Motor neuron (in vitro differentiated cells): ENCODE data around the gene CARMIL1. TPM values are rescaled to one million over a fixed set of nuclear protein-coding genes. Genes with fewer than 3 reads are reported as not detected.

Experiments used
- ATAC-seq, 8 experiments: fragments of 200-7000 bp; cut with Tn5 transposase; replicated peaks in 6 of 8; 2 replicates each; pipeline ENCODE4 v1.8.0; 2021; ENCODE audit warnings: mild to moderate bottlenecking in 8 of 8, moderate library complexity in 8 of 8
- H3K27ac ChIP-seq, 2 donors: fragments of 250-450 bp; sonication (Bioruptor Pico); 2 replicates each; pipeline ENCODE4 v1.9.0; 2021; ENCODE audit warnings: antibody characterized with exemption in 2 of 2, mild to moderate bottlenecking in 2 of 2, moderate library complexity in 1 of 2
- H3K4me1 ChIP-seq, 2 donors: fragments of 250-450 bp; sonication (Bioruptor Pico); replicated peaks in 1 of 2; 2 replicates each; pipeline ENCODE4 v1.6.1; 2021; ENCODE audit warnings: antibody characterized with exemption in 2 of 2, mild to moderate bottlenecking in 2 of 2, moderate library complexity in 1 of 2
- H3K4me3 ChIP-seq, 5 donors: fragments of 250-450 bp; sonication (Bioruptor Pico); 2 replicates each; pipeline ENCODE4 v1.9.0; 2021; ENCODE audit warnings: antibody characterized with exemption in 5 of 5, mild to moderate bottlenecking in 5 of 5, moderate library complexity in 4 of 5
- WGBS, 10 experiments: fragments of 450-650 bp; shearing (Covaris generic); methylation state at CpG; one replicate each; pipeline ENCODE4 v1.0.0; 2022; 5-methylcytosine and 5-hydroxymethylcytosine counted together
- in situ Hi-C, 9 experiments: fragments of 400-800 bp; cut with MboI; loops; one replicate each; pipeline ENCODE4 v1.15.0; 2021; ENCODE audit warnings: low sequenced_read_pairs in 9 of 9, low pct_unique_long_range_greater_than_20kb in 2 of 9; ENCODE audit not compliant: unreplicated experiment in 9 of 9
- total RNA-seq, 8 experiments: library from RNA; unstranded; fragments of 300-600 nt; gene quantifications; 2 replicates each; pipeline versions ENCODE4 v1.2.3 to v1.2.4, GENCODE V29; 2022

CARMIL1 gene
- total RNA-seq, 8 experiments from 2014 or later = 1.7 to 52.5 (median 6.4) TPM

GRCh38 chr6:25453288-25453687, 174.1 kb downstream of the CARMIL1 start:
- WGBS, 10 experiments = 63 to 100% (median 90%) methylated on average over 1 to 2 of the region's 2 CpGs; no CpG with 5 or more reads in 1 of the 10 experiments
- ATAC-seq = no peak

DNA sequence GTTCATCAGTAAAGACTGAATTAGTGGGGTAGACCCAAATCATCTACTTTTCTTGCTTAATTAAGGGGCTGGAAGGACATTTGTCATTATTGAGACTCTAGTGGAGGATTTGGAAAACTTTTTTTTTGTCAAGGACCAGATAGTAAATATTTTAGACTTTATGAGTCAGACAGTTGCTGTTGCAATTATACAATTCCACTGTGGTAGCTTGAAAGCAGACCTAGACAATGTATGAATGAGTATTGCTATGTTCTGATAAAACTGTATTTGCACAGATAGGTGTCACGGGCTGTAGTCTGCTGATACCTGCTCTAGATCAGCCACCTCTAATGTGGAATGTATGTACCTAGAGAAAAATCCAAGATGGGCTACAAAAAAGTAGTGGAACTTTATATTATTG, 175.0 kb downstream of the CARMIL1 start:
- in situ Hi-C loops = no loop called here
- Histone ChIP-seq H3K4me1 (peaks cover 3 to 18% of the 10 kb centered on the region in 2 donors), H3K4me3 (no peak overlapping the region), H3K27ac (no peak overlapping the region)
- no peak for ATAC-seq
- 100% methylated on average over 1 of the region's 1 CpG; no CpG with 5 or more reads in 6 of the 10 experiments for WGBS, 10 experiments

More at GRCh38 chr6:25453288-25453687, 174.1 kb downstream of the CARMIL1 start:
- H3K4me1 ChIP-seq = peaks cover 4 to 18% of the 10 kb centered on the region in 2 donors
- in situ Hi-C loops = no loop called here
- no peak overlapping the region for H3K4me3 ChIP-seq
- no peak overlapping the region for H3K27ac ChIP-seq

- H3K4me1 ChIP-seq = peaks cover 0 to 10% of the 10 kb centered on the region in 2 donors
- in situ Hi-C loops = no loop called here
- no peak overlapping the region for H3K4me3 ChIP-seq
- WGBS, 10 experiments = 36 to 100% (median 70%) methylated on average over 1 to 3 of the region's 3 CpGs
- no peak overlapping the region for H3K27ac ChIP-seq
- no peak for ATAC-seq
Observed at GRCh38 chr6:25456249-25457040, 177.3 kb downstream of the CARMIL1 start.

DNA sequence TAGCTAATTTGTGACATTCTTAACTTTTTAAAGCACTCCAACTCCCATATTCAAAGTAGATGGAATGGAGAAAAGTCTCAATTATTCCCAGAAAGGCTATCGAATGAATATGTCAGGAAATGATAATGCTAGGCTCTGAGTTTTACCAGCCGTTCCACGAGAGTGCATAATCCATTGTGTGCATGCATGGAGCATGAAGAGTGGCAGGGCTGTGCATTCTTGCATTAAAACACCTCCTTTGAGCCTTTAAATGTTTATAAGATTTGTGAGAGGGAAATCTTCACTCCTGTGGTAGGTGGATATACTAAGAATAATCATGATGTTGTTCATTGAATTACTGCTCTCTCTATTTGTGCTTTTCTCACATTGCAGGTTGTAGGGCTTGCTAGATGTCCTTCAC, 178.3 kb downstream of the CARMIL1 start:
- H3K27ac ChIP-seq = no peak overlapping the region
- H3K4me3 ChIP-seq = no peak overlapping the region
- peak in 3 of 8 experiments; percentile 56 to 82 (median 79) for ATAC-seq
- in situ Hi-C loops = no loop called here
- 0 to 67% (median 41%) methylated on average over 1 to 3 of the region's 3 CpGs; no CpG with 5 or more reads in 3 of the 10 experiments for WGBS, 10 experiments
- peaks cover 0 to 10% of the 10 kb centered on the region in 2 donors for H3K4me1 ChIP-seq

DNA sequence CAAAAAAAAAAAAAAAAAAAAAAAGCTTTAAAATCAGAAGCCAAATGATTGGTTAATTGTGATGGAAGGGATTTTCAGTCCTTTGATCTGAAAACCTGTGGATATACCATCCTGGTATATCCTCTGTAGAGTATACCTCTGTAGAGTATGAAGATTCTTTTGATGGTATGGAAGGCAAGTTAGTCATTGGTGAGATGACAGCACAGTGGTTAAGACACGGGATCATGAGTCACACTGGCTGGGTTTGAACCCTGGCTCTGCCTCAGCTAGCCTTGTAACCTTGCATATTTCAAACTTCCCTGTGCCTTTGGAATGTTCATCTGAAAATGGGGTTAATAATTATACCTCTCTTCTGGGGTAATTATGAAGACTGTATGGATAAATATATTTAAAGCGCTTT, 179.3 kb downstream of the CARMIL1 start:
- Histone ChIP-seq H3K27ac (no peak overlapping the region), H3K4me1 (peaks cover 0 to 10% of the 10 kb centered on the region in 2 donors), H3K4me3 (no peak overlapping the region)
- in situ Hi-C loops = no loop called here
- 20 to 100% (median 88%) methylated on average over 1 to 2 of the region's 2 CpGs; no CpG with 5 or more reads in 1 of the 10 experiments for WGBS, 10 experiments
- ATAC-seq = peak in 4 of 8 experiments; percentile 35 to 89 (median 58)

GRCh38 chr6:25462235-25462897, 183.2 kb downstream of the CARMIL1 start:
- no peak for ATAC-seq
- in situ Hi-C loops = no loop called here
- H3K4me1 ChIP-seq = peaks cover 0 to 3% of the 10 kb centered on the region in 2 donors
- 33 to 100% (median 61%) methylated on average over 5 to 7 of the region's 7 CpGs; no CpG with 5 or more reads in 1 of the 10 experiments for WGBS, 10 experiments
- no peak overlapping the region for H3K27ac ChIP-seq
- H3K4me3 ChIP-seq = no peak overlapping the region

DNA sequence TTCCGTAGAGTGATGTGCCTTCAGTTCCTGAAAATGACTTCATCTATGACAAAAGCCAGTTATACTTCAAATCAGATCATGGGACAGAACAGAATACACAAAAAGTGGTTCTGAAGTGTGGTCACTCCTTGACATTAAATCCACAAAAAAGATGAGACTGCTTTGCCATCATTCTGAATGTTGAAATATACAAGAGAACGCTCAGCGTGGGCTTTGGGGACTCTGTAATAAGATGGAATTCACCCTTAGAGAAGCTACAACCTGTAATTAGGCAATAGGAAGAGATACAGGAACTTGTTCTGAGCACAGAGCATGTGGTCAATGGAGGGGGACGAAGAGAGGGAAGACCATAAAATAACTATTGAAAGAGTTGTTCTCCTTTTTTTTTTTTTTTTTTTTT, 184.3 kb downstream of the CARMIL1 start:
- H3K4me3 ChIP-seq = no peak overlapping the region
- ATAC-seq = no peak
- no peaks in the 10 kb centered on the region for H3K4me1 ChIP-seq
- 82 to 100% (median 96%) methylated on average over 1 to 4 of the region's 4 CpGs for WGBS, 10 experiments
- in situ Hi-C loops = no loop called here
- no peak overlapping the region for H3K27ac ChIP-seq

DNA sequence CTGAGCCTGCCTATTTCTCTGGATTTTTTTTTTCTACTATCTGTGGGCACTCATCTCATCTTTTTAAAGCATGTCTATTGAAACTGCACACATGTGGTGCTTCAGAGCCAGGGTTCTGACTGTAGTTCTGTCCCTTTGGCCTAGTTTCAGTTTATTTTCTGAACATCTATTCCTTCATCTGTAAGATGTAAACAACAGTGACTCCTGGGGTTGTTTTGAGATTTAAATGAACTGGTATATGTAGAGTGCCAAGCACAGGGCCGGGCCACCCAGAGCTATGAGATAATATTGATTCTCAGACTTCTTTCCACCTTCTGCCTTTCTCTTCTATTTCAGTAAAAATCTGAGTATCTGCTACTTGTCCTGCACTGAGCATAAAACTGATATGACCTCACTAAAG, 185.1 kb downstream of the CARMIL1 start:
- no peak for ATAC-seq
- no peaks in the 10 kb centered on the region for H3K4me1 ChIP-seq
- 50 to 100% (median 57%) methylated on average over 1 of the region's 1 CpG; no CpG with 5 or more reads in 4 of the 10 experiments for WGBS, 10 experiments
- H3K4me3 ChIP-seq = no peak overlapping the region
- H3K27ac ChIP-seq = no peak overlapping the region
- in situ Hi-C loops = no loop called here

- H3K4me3 ChIP-seq = no peak overlapping the region
- ATAC-seq = no peak
- H3K4me1 ChIP-seq = no peaks in the 10 kb centered on the region
- in situ Hi-C loops = no loop called here
- no peak overlapping the region for H3K27ac ChIP-seq
- WGBS, 10 experiments = 62 to 100% (median 91%) methylated on average over 1 to 2 of the region's 2 CpGs
Observed at GRCh38 chr6:25465941-25466340, 186.8 kb downstream of the CARMIL1 start.

DNA sequence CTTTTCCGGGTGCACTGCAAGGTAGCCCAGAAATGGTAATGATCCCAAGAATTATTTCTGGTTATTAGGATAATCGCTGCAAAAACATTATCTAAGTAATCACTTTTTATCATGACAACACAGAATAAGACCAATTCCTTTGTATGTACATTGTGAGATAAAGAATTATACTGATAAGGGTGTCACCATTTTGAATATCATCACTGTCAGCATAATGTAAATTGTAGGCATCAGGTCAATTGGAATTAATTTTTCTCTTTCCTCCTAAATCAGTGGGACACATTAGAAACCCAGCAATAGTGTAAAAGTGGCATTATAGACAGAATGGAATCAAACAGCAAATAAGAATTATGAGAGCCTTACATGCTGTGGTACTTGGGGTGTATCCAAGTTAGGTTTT, 189.7 kb downstream of the CARMIL1 start:
- no peak overlapping the region for H3K4me3 ChIP-seq
- no peak overlapping the region for H3K27ac ChIP-seq
- ATAC-seq = no peak
- in situ Hi-C loops = no loop called here
- WGBS, 10 experiments = 78 to 100% (median 94%) methylated on average over 1 to 2 of the region's 2 CpGs; no CpG with 5 or more reads in 1 of the 10 experiments
- no peaks in the 10 kb centered on the region for H3K4me1 ChIP-seq

DNA sequence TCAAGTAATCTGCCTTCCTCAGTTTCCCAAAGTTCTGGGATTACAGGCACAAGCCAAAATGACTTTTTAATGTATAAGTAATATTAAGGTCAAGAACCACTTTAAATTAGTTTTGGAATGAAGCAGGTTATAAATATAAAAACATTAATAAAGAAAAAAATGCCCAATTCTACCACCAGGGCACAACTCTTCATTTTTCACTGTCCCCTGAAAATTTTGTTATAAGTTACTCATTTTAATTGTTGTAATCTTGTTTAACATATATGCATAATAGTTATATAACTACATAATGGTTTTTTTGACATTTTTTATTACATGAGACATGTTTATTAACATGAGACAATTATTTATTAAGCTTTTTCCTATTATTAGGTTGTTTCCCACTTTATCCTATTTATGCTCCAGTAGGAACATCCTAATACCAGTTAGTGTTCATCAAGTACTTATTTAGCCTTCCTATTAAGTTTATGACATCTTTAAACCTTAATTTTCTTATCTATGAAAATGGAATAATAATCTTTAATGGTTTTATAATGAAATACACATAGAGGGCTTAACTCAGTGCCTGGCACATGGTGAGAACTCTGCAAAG, 190.7 kb downstream of the CARMIL1 start:
- in situ Hi-C loops = no loop called here
- Histone ChIP-seq H3K4me3 (no peak overlapping the region), H3K27ac (no peak overlapping the region), H3K4me1 (no peaks in the 10 kb centered on the region)
- no peak for ATAC-seq

- in situ Hi-C loops = no loop called here
- WGBS, 10 experiments = 83 to 100% (median 95%) methylated on average over 1 to 3 of the region's 3 CpGs
- H3K27ac ChIP-seq = no peak overlapping the region
Observed at GRCh38 chr6:25472306-25472705, 193.1 kb downstream of the CARMIL1 start.

DNA sequence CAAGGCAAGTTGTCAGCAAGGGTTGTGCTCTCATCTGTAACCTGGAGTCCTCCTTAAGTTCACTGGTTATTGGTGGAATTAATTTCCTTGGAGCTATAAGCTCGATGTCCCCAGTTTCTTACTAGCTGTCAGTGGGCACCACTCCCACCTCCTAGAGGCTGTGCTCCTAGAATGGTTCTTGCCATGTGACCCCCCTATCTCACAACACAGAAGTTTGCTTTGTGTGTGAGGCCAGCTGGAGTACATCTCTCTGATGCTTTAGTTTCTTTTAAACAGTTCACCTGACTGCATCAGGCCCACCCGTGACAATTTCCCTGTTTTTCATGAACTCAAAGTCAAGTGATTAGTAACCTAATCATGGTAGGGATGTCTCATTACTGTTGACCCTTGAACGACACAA, 193.7 kb downstream of the CARMIL1 start:
- ATAC-seq = no peak
- H3K4me1 ChIP-seq = no peaks in the 10 kb centered on the region
- 50 to 100% (median 89%) methylated on average over 1 to 3 of the region's 3 CpGs; no CpG with 5 or more reads in 1 of the 10 experiments for WGBS, 10 experiments
- H3K27ac ChIP-seq = no peak overlapping the region
- no peak overlapping the region for H3K4me3 ChIP-seq
- in situ Hi-C loops = no loop called here

More at GRCh38 chr6:25472306-25472705, 193.1 kb downstream of the CARMIL1 start:
- Histone ChIP-seq H3K4me1 (no peaks in the 10 kb centered on the region), H3K4me3 (no peak overlapping the region)
- ATAC-seq = no peak
